Keratinocyte (primary cell): ENCODE data around the gene SEL1L2. TPM values are rescaled to one million over a fixed set of nuclear protein-coding genes. Genes with fewer than 3 reads are reported as not detected.

Source experiments
- DNase-seq: peaks from one replicate; pipeline ENCODE4 v3.0.0-alpha.2; 2011; ENCODE audit warnings: low read depth, missing footprints, low spot score
- FAIRE-seq: peaks from 2 replicates; lab custom pipeline; 2011; peaks lifted over from hg19 to GRCh38; lab: Jason Lieb, UNC
- H2AFZ ChIP-seq: 2 replicates; pipeline ENCODE4 v1.6.0; 2012; ENCODE audit warnings: low read length, control low read depth, inconsistent platforms; ENCODE audit not compliant: control insufficient read depth
- H3K27ac ChIP-seq: 2 replicates; pipeline ENCODE4 v1.5.1; 2011; ENCODE audit warnings: low read length; ENCODE audit not compliant: control insufficient read depth, insufficient read depth
- H3K27me3 ChIP-seq: 3 replicates; pipeline ENCODE4 v1.6.0; 2011; ENCODE audit warnings: low read length; ENCODE audit not compliant: control insufficient read depth, insufficient read depth; ENCODE audit errors: extremely low read depth
- H3K36me3 ChIP-seq, 2 experiments: 2 replicates in 1 of 2; 3 replicates in 1 of 2; pipeline ENCODE4 v1.5.1; 2011; ENCODE audit warnings: low read length in 2 of 2, mild to moderate bottlenecking in 1 of 2; ENCODE audit not compliant: control insufficient read depth in 2 of 2, insufficient read depth in 2 of 2; ENCODE audit errors: extremely low read depth in 1 of 2
- H3K4me1 ChIP-seq: 3 replicates; pipeline ENCODE4 v1.5.1; 2011; ENCODE audit warnings: low read length; ENCODE audit not compliant: control insufficient read depth, insufficient read depth; ENCODE audit errors: extremely low read depth
- H3K4me2 ChIP-seq: 3 replicates; pipeline ENCODE4 v1.6.0; 2011; ENCODE audit warnings: low read depth, low read length; ENCODE audit not compliant: control insufficient read depth, insufficient read depth; ENCODE audit errors: extremely low read depth
- H3K4me3 ChIP-seq, 3 experiments: fragments of 200-600 bp in 1 of 3; sonication (generic) in 1 of 3; 2 replicates in 2 of 3; 3 replicates in 1 of 3; pipeline ENCODE4 v1.5.1; 2011 to 2016; ENCODE audit warnings: low read length in 3 of 3, mild to moderate bottlenecking in 3 of 3, control low read depth in 2 of 3, inconsistent platforms in 1 of 3, low read depth in 1 of 3, mixed read lengths in 1 of 3, mixed run types in 1 of 3, moderate library complexity in 1 of 3; ENCODE audit not compliant: control insufficient read depth in 2 of 3, insufficient read depth in 2 of 3; ENCODE audit errors: extremely low read depth in 1 of 3
- H3K79me2 ChIP-seq: 2 replicates; pipeline ENCODE4 v1.6.0; 2012; ENCODE audit warnings: low read length; ENCODE audit not compliant: control insufficient read depth, insufficient read depth
- H3K9ac ChIP-seq: 3 replicates; pipeline ENCODE4 v1.6.0; 2011; ENCODE audit warnings: low read length; ENCODE audit not compliant: control insufficient read depth, insufficient read depth; ENCODE audit errors: extremely low read depth
- H3K9me1 ChIP-seq: 3 replicates; pipeline ENCODE4 v1.6.0; 2011; ENCODE audit warnings: low read length; ENCODE audit not compliant: control insufficient read depth, insufficient read depth; ENCODE audit errors: extremely low read depth
- H3K9me3 ChIP-seq: 2 replicates; pipeline ENCODE4 v1.5.1; 2012; ENCODE audit warnings: low read depth, low read length; ENCODE audit not compliant: control insufficient read depth
- H4K20me1 ChIP-seq: 3 replicates; pipeline ENCODE4 v1.6.0; 2011; ENCODE audit warnings: low read length; ENCODE audit not compliant: control insufficient read depth, insufficient read depth; ENCODE audit errors: extremely low read depth
- EZH2 ChIP-seq: IDR thresholded peaks from one replicate; pipeline ENCODE4 v1.6.1; 2012; ENCODE audit warnings: inconsistent platforms, mild to moderate bottlenecking, low read length, moderate library complexity
- dilution Hi-C: fragments of 300-500 bp; cut with MboI; formaldehyde crosslinking; loops from one replicate; pipeline ENCODE4 v1.7.0; 2020; ENCODE audit warnings: low sequenced_read_pairs; ENCODE audit not compliant: extremely low pct_ligation_motif_present
- polyA plus RNA-seq, 5 experiments: library from polyadenylated mRNA; depleted of rRNA in 3 of 5; stranded (reverse) in 3 of 5; stranded (forward) in 1 of 5; unstranded in 1 of 5; fragments of >200 nt; gene quantifications; 1 replicate in 1 of 5; 2 replicates in 3 of 5; 3 replicates in 1 of 5; pipeline versions ENCODE4 v1.2.1 to v1.2.3, GENCODE V29; 2011 to 2012; ENCODE audit warnings: missing spikeins in 2 of 5, low read depth in 1 of 5, low replicate concordance in 1 of 5
- TF ChIP-seq, protein P1 (sequence below), 3 experiments: IDR thresholded peaks in 1 of 3; conservative IDR thresholded peaks in 1 of 3; optimal IDR thresholded peaks in 1 of 3; 2 replicates in 2 of 3; 3 replicates in 1 of 3; pipeline versions ENCODE3 to v1.5.1; 2011; ENCODE audit warnings: low read length in 3 of 3, mild to moderate bottlenecking in 3 of 3, moderate library complexity in 2 of 3, control low read depth in 1 of 3, inconsistent platforms in 1 of 3; ENCODE audit not compliant: insufficient read depth in 2 of 3; ENCODE audit errors: extremely low read depth in 1 of 3

The SEL1L2 gene
- polyA plus RNA-seq, 1 donor (not counting 4 experiments of a cell fraction or from before 2014, with no cell fraction given), result not detected

DNA sequence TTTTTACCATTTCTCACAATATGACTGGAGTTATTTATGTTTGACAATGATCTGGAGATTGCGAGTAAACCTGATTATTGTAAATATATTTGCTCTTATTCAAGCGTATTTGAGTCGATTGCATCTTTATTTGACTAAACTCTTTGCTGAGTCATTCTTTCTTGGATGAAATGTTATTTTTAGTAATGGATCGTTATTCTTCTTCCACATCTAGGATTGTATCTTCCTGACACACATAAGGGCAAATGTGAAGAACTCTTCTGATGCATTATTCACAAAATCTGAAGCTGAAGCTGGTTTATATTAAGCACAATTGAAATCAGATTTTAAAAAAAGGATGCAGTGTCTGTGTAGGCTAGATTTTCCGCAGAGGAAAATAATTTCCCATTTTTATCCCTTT lies 68.2 kb downstream of the SEL1L2 start:
- Histone ChIP-seq H3K36me3 (no peaks in the 10 kb centered on the region), H3K4me3 (no peak overlapping the region), H3K27ac (no peak overlapping the region), H3K4me2 (no peak overlapping the region), H3K4me1 (no peaks in the 10 kb centered on the region), H3K9me1 (no peaks in the 10 kb centered on the region), H3K9ac (no peak overlapping the region), H2AFZ (no peak overlapping the region), H4K20me1 (no peaks in the 10 kb centered on the region), H3K27me3 (no peaks in the 10 kb centered on the region), H3K9me3 (no peaks in the 10 kb centered on the region), H3K79me2 (no peaks in the 10 kb centered on the region)
- dilution Hi-C loops, result no loop called here
- FAIRE-seq (no peak), DNase-seq (no peak)
- TF ChIP-seq EZH2, result no peak
- TF ChIP-seq, protein P1, sequence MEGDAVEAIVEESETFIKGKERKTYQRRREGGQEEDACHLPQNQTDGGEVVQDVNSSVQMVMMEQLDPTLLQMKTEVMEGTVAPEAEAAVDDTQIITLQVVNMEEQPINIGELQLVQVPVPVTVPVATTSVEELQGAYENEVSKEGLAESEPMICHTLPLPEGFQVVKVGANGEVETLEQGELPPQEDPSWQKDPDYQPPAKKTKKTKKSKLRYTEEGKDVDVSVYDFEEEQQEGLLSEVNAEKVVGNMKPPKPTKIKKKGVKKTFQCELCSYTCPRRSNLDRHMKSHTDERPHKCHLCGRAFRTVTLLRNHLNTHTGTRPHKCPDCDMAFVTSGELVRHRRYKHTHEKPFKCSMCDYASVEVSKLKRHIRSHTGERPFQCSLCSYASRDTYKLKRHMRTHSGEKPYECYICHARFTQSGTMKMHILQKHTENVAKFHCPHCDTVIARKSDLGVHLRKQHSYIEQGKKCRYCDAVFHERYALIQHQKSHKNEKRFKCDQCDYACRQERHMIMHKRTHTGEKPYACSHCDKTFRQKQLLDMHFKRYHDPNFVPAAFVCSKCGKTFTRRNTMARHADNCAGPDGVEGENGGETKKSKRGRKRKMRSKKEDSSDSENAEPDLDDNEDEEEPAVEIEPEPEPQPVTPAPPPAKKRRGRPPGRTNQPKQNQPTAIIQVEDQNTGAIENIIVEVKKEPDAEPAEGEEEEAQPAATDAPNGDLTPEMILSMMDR (optimal IDR thresholded peaks at IDR 0.05 in 1 of 3, IDR thresholded peaks at IDR 0.05 in 1 of 3, conservative IDR thresholded peaks at IDR 0.05 in 1 of 3; ENCODE audit: extremely low read depth in 1 of 3, insufficient read depth in 2 of 3, low read length in 3 of 3), result no peak

DNA sequence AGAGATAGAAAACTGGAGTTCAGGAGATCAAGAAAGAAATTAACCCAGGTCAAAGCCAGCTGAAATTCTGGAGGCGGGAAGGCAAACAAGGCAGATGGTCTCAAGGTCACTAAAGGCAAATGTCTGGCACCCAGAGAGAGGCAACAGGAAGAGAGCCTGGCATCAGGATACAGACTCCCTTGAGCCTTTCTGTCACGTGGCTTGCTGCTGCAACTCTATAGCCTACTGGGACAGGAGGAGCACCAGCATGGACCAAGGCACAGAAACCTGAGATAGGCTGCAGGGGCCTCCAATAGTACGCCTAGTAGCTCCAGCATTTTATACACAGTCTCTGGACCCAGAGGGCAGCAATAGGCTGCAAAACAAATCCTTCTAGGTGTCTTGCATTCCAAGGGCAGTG lies 75.1 kb downstream of the SEL1L2 start:
- Histone ChIP-seq H3K79me2 (no peaks in the 10 kb centered on the region), H3K36me3 (no peaks in the 10 kb centered on the region), H3K27me3 (no peaks in the 10 kb centered on the region), H3K4me2 (no peak overlapping the region), H3K4me3 (no peak overlapping the region), H3K9ac (no peak overlapping the region), H3K27ac (no peak overlapping the region), H2AFZ (no peak overlapping the region), H3K9me3 (no peaks in the 10 kb centered on the region), H4K20me1 (no peaks in the 10 kb centered on the region), H3K9me1 (no peaks in the 10 kb centered on the region), H3K4me1 (no peaks in the 10 kb centered on the region)
- dilution Hi-C loops, result no loop called here
- DNase-seq (no peak), FAIRE-seq (no peak)
- TF ChIP-seq, protein P1 (optimal IDR thresholded peaks at IDR 0.05 in 1 of 3, IDR thresholded peaks at IDR 0.05 in 1 of 3, conservative IDR thresholded peaks at IDR 0.05 in 1 of 3; ENCODE audit: extremely low read depth in 1 of 3, insufficient read depth in 2 of 3, low read length in 3 of 3), result no peak
- no peak for TF ChIP-seq EZH2
